CD4-positive, alpha-beta memory T cell (primary cell): Measurements from ENCODE around the gene NSMCE3. TPM values are rescaled to one million over a fixed set of nuclear protein-coding genes. Genes with fewer than 3 reads are reported as not detected.

Experiments
- CTCF ChIA-PET: fragments of 350-600 bp; sonication (Branson Sonifier 250); formaldehyde crosslinking; loops from one replicate; lab custom pipeline; 2021; ENCODE audit warnings: inconsistent platforms; ENCODE audit not compliant: partially characterized antibody; lab: Charles Lee
- POLR2A ChIA-PET: fragments of 350-600 bp; sonication (Branson Sonifier 250); formaldehyde crosslinking; loops from one replicate; lab custom pipeline; 2021; ENCODE audit not compliant: partially characterized antibody; lab: Charles Lee
- DNase-seq, 5 donors: peaks; one replicate each; pipeline versions ENCODE4 v3.0.0 to v3.0.0-alpha.2; 2020 to 2022; ENCODE audit warnings: mixed read lengths in 1 of 5
- H3K27ac ChIP-seq: one replicate; pipeline ENCODE4 v1.7.0; 2013; ENCODE audit warnings: low read depth, low read length
- H3K27me3 ChIP-seq: 2 replicates; pipeline ENCODE4 v1.7.0; 2013; ENCODE audit warnings: mild to moderate bottlenecking, low read length, moderate library complexity; ENCODE audit not compliant: insufficient read depth
- H3K36me3 ChIP-seq: 2 replicates; pipeline ENCODE4 v1.7.0; 2013; ENCODE audit warnings: mild to moderate bottlenecking, low read length, moderate library complexity; ENCODE audit not compliant: insufficient read depth
- H3K4me1 ChIP-seq: 2 replicates; pipeline ENCODE4 v1.7.0; 2013; ENCODE audit warnings: mild to moderate bottlenecking, low read length, moderate library complexity; ENCODE audit not compliant: insufficient read depth
- H3K4me3 ChIP-seq, 2 donors: one replicate each; pipeline ENCODE4 v1.7.0; 2013; ENCODE audit warnings: low read length in 2 of 2, mild to moderate bottlenecking in 1 of 2
- H3K9me3 ChIP-seq, 2 donors: one replicate each; pipeline ENCODE4 v1.7.0; 2013; ENCODE audit warnings: low read length in 2 of 2, control low read depth in 1 of 2; ENCODE audit not compliant: control insufficient read depth in 1 of 2
- H3K27ac Mint-ChIP-seq, 7 donors: one replicate each; pipeline ENCODE4 v1.8.0; 2020 to 2021; ENCODE audit warnings: mixed read lengths in 7 of 7, mild to moderate bottlenecking in 6 of 7, inconsistent platforms in 3 of 7, moderate library complexity in 3 of 7
- H3K27me3 Mint-ChIP-seq, 2 donors: one replicate each; pipeline ENCODE4 v1.8.0; 2020 to 2021; ENCODE audit warnings: mixed read lengths in 2 of 2
- H3K36me3 Mint-ChIP-seq, 2 donors: one replicate each; pipeline ENCODE4 v1.8.0; 2020 to 2021; ENCODE audit warnings: mixed read lengths in 2 of 2, inconsistent platforms in 1 of 2, mild to moderate bottlenecking in 1 of 2
- H3K4me1 Mint-ChIP-seq, 4 donors: one replicate each; pipeline ENCODE4 v1.8.0; 2020 to 2021; ENCODE audit warnings: mixed read lengths in 4 of 4, mild to moderate bottlenecking in 1 of 4
- H3K4me3 Mint-ChIP-seq, 8 donors: one replicate each; pipeline ENCODE4 v1.8.0; 2020 to 2021; ENCODE audit warnings: mixed read lengths in 8 of 8, mild to moderate bottlenecking in 7 of 8, moderate library complexity in 6 of 8, inconsistent platforms in 3 of 8
- H3K9me3 Mint-ChIP-seq, 8 donors: one replicate each; pipeline ENCODE4 v1.8.0; 2020 to 2021; ENCODE audit warnings: mixed read lengths in 8 of 8, mild to moderate bottlenecking in 5 of 8, inconsistent platforms in 3 of 8, moderate library complexity in 1 of 8
- intact Hi-C: fragments of 100-400 bp; cut with micrococcal nuclease; formaldehyde crosslinking; loops from one replicate; pipeline ENCODE4 v1.15.1; 2023
- polyA plus RNA-seq, 2 donors: library from polyadenylated mRNA; unstranded; fragments of 300-500 nt; fragmentation: Illumina TruSeq; gene quantifications; one replicate each; pipeline ENCODE4 v1.2.3, GENCODE V29; 2021
- total RNA-seq, 2 experiments: library from RNA; stranded (reverse); gene quantifications; one replicate each; pipeline ENCODE4 v1.2.3, GENCODE V29; 2021

The NSMCE3 gene
- total RNA-seq, result 10 to 100 TPM; 18.2 to 18.9 TPM
- 10 to 100 TPM; 26.9 to 36.8 TPM for polyA plus RNA-seq

DNA sequence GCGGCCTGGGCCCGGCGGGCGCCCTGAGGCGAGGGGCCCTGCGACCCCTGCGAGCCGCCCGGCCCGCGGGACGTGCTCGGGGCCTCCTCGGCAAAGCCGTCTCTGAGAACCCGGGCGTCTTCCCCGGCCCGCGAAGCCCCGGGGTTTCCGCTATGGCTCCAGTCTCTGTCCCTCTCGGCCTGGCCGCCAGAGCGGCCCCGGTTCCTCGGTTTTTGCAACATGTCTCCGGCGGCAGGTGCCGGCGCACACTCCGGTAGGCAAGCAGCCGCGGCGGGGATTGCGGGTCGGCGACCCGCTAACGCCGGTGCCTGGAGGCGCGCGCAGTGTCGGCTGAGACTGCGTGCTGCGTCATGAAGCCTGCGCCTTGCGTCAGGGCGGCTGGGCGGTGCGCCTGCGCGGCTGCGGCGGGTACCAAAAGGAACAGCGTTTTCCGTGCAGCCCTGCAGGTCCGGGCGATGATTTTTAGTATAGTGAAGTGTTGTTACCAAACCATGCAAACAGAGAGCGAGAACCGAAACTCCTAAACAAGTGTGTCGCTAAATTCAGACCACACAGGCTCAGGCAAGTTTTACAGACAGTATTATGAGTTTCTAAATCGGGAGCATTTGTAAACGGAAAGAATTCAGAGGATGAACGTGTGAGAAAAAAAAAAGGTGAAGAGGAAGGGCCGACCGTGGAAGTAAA lies at the start of gene NSMCE3:
NSMCE3 (minus strand) TSS at position 338 of the 684 bp plus-strand sequence; CDS start at position 221, 117 bp downstream.
- CTCF ChIA-PET, result no interaction called here
- Mint-ChIP-seq H3K4me1 (peaks cover 32 to 58% (median 44%) of the 10 kb centered on the region in 4 donors), H3K27me3 (no peaks in the 10 kb centered on the region), H3K36me3 (peaks cover 0 to 17% of the 10 kb centered on the region in 2 donors), H3K27ac (peak within 1 kb of the TSS; percentile 98 to 100 (median 100)), H3K4me3 (peak within 1 kb of the TSS; percentile 97 to 99 (median 98)), H3K9me3 (no peaks in the 10 kb centered on the region)
- Histone ChIP-seq H3K36me3 (no peaks in the 10 kb centered on the region), H3K4me3 (peak within 1 kb of the TSS; percentile 61 to 99), H3K27me3 (no peaks in the 10 kb centered on the region), H3K4me1 (peaks cover 45% of the 10 kb centered on the region), H3K9me3 (no peaks in the 10 kb centered on the region), H3K27ac (peak within 1 kb of the TSS; percentile 93)
- DNase-seq, result peak; percentile 90 to 93 (median 92)
- POLR2A ChIA-PET, result interaction anchor here (0.9 to 1.7 kb wide), 5 partner anchors 11 to 80 kb away, joined by 3 read pairs; no protein-coding TSS in a partner anchor
- intact Hi-C loops, result no loop called here

DNA sequence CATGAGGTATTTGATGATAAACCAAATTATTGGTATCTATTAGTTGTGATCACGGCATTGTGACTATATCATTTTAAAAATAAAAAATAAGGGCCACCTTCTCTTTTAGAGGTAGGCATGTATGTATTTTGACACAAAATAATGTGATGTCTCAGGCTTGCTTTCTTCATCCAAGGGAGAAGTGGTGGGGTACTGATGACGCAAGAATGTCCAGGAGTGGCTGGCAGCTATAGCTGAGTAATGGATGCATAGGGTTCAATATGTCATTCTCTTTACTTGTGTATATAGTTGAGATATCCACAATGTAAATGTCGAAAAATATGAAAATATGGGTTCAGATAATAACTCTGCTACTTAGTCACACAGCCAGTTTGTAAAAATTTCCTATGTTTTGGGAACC lies 46.8 kb upstream of the NSMCE3 start:
- Histone ChIP-seq H3K4me1 (no peaks in the 10 kb centered on the region), H3K4me3 (no peak overlapping the region), H3K9me3 (no peaks in the 10 kb centered on the region), H3K27ac (no peak overlapping the region), H3K27me3 (no peaks in the 10 kb centered on the region), H3K36me3 (no peaks in the 10 kb centered on the region)
- ChIA-PET CTCF (no interaction called here), POLR2A (interaction anchor here (0.6 kb wide), 1 partner anchor 47 kb away, joined by 3 read pairs; the partner anchor contains the start of gene NSMCE3)
- intact Hi-C loops, result no loop called here
- Mint-ChIP-seq H3K27me3 (peaks cover 7 to 9% of the 10 kb centered on the region in 2 donors), H3K4me1 (no peaks in the 10 kb centered on the region), H3K27ac (no peak overlapping the region), H3K36me3 (no peaks in the 10 kb centered on the region), H3K4me3 (no peak overlapping the region), H3K9me3 (peaks cover 0 to 16% (median 10%) of the 10 kb centered on the region in 8 donors)
- no peak for DNase-seq

DNA sequence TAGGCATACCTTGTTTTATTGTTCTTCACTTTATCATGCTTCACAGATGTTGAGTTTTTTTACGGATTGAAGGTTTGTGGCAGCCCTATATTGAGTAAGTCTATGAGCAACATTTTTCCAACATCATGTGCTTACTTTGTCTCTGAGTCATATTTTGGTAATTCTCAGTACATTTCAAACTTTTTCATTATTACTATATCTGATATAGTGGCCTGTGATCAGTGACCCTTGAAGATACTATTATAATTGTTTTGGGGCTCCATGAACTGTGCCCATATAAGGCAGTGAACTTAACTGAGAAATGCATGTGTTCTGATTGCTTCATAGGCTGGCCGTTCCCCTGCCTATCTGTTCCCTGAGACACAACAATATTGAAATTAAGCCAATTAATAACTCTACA lies 42.8 kb upstream of the NSMCE3 start:
- intact Hi-C loops, result no loop called here
- Histone ChIP-seq H3K36me3 (no peaks in the 10 kb centered on the region), H3K4me3 (no peak overlapping the region), H3K27ac (no peak overlapping the region), H3K9me3 (no peaks in the 10 kb centered on the region), H3K27me3 (no peaks in the 10 kb centered on the region), H3K4me1 (no peaks in the 10 kb centered on the region)
- ChIA-PET POLR2A (no interaction called here), CTCF (no interaction called here)
- no peak for DNase-seq
- Mint-ChIP-seq H3K27me3 (peaks cover 3 to 7% of the 10 kb centered on the region in 2 donors), H3K27ac (no peak overlapping the region), H3K4me1 (no peaks in the 10 kb centered on the region), H3K9me3 (no peaks in the 10 kb centered on the region), H3K36me3 (no peaks in the 10 kb centered on the region), H3K4me3 (no peak overlapping the region)

DNA sequence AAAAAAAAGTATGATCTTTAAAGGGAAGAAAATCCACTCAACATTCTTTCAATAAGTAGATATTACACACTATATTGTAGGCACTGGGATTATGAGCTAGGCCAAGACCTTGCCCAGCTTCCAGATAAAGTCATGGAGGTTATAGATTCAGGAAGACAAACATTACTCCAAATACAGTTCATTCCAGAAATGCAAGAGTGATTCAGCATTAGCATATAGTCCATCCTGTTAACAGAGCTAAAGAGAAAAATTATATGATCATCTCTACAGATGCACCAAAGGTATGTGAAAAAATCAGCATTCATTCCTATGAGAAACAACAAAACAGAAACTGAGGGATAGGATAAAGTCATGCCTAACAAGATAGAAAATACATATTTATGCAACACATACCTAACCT lies 42.1 kb upstream of the NSMCE3 start:
- Mint-ChIP-seq H3K27me3 (peaks cover 3 to 7% of the 10 kb centered on the region in 2 donors), H3K9me3 (no peaks in the 10 kb centered on the region), H3K27ac (no peak overlapping the region), H3K4me3 (no peak overlapping the region), H3K4me1 (no peaks in the 10 kb centered on the region), H3K36me3 (no peaks in the 10 kb centered on the region)
- DNase-seq, result no peak
- Histone ChIP-seq H3K27ac (no peak overlapping the region), H3K4me3 (no peak overlapping the region), H3K36me3 (no peaks in the 10 kb centered on the region), H3K27me3 (no peaks in the 10 kb centered on the region), H3K4me1 (no peaks in the 10 kb centered on the region), H3K9me3 (no peaks in the 10 kb centered on the region)
- intact Hi-C loops, result no loop called here
- CTCF ChIA-PET, result no interaction called here
- POLR2A ChIA-PET, result no interaction called here

DNA sequence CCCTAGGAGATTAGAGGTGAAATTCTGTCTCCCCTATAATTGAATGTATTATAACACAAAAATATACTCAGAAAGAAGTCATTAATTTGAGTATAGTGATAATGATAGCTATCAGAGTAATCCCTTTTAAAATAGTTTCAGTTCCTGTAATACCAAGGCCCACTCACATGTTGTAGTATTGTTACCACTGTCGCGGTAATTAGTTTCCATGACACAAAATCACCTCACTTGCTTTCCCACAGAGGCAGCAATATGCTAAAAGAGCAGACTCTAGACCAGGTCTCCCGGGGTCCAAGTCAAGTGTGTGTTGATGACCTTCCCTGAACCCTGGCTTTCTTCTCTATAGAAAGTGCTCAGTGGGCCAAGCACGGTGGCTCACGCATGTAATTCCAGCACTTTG lies 39.5 kb upstream of the NSMCE3 start:
- Histone ChIP-seq H3K27ac (no peak overlapping the region), H3K27me3 (peaks cover 3% of the 10 kb centered on the region), H3K4me3 (no peak overlapping the region), H3K9me3 (no peaks in the 10 kb centered on the region), H3K36me3 (no peaks in the 10 kb centered on the region), H3K4me1 (no peaks in the 10 kb centered on the region)
- H3K4me3 Mint-ChIP-seq, result no peak overlapping the region
- H3K27ac Mint-ChIP-seq, result no peak overlapping the region
- no peaks in the 10 kb centered on the region for H3K4me1 Mint-ChIP-seq
- H3K9me3 Mint-ChIP-seq, result no peaks in the 10 kb centered on the region
- ChIA-PET CTCF (no interaction called here), POLR2A (no interaction called here)
- no peak for DNase-seq
- peaks cover 10 to 17% of the 10 kb centered on the region in 2 donors for H3K27me3 Mint-ChIP-seq
- no peaks in the 10 kb centered on the region for H3K36me3 Mint-ChIP-seq
- intact Hi-C loops, result no loop called here

DNA sequence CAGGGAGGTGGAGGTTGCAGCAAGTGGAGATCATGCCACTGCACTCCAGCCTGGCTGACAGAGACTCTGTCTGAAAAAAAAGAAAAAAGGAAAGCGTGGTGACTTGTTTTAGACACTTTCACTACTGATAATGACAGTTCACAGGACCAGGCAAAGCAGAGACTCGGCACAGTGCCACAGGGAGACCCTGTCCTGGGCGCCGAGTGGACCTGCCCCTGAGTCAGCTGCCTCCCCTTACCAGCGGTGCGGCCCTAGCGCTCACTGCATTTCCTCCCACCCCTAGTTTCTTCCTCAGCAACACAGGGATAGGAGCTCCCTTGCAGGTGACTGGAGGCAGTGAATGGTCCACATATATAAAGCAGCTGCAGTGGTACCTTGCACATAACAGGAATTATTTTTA lies 38.7 kb upstream of the NSMCE3 start:
- H3K27ac Mint-ChIP-seq, result no peak overlapping the region
- Histone ChIP-seq H3K36me3 (no peaks in the 10 kb centered on the region), H3K4me3 (no peak overlapping the region), H3K4me1 (no peaks in the 10 kb centered on the region), H3K27ac (no peak overlapping the region), H3K9me3 (no peaks in the 10 kb centered on the region), H3K27me3 (peaks cover 3% of the 10 kb centered on the region)
- ChIA-PET CTCF (no interaction called here), POLR2A (no interaction called here)
- no peaks in the 10 kb centered on the region for H3K4me1 Mint-ChIP-seq
- H3K9me3 Mint-ChIP-seq, result no peaks in the 10 kb centered on the region
- no peak overlapping the region for H3K4me3 Mint-ChIP-seq
- intact Hi-C loops, result no loop called here
- H3K27me3 Mint-ChIP-seq, result peaks cover 10 to 14% of the 10 kb centered on the region in 2 donors
- no peaks in the 10 kb centered on the region for H3K36me3 Mint-ChIP-seq
- no peak for DNase-seq

DNA sequence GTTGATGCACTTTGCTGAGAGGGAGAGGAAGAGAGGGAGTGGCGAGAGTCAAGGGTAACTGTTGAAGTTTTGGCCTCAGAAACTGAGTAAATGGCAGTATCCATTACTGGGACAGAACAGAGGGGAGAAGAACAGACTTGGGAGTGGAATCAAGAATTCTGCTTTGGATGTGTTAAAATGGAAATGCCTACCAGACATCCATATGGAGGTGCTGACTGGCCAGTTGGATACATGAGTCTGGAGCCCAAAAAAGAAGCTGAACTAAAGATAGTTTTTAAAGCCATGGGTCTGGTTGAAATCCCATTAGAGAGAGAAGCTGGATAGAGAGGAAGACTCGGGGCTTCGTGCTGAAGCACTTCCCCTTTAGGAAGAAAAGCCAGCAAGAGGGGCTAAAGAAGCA lies 35.9 kb upstream of the NSMCE3 start:
- Histone ChIP-seq H3K27ac (no peak overlapping the region), H3K4me1 (no peaks in the 10 kb centered on the region), H3K9me3 (no peaks in the 10 kb centered on the region), H3K4me3 (no peak overlapping the region), H3K27me3 (peaks cover 6% of the 10 kb centered on the region), H3K36me3 (no peaks in the 10 kb centered on the region)
- ChIA-PET CTCF (no interaction called here), POLR2A (no interaction called here)
- Mint-ChIP-seq H3K36me3 (no peaks in the 10 kb centered on the region), H3K27ac (no peak overlapping the region), H3K9me3 (no peaks in the 10 kb centered on the region), H3K4me3 (no peak overlapping the region), H3K27me3 (peaks cover 7 to 14% of the 10 kb centered on the region in 2 donors), H3K4me1 (no peaks in the 10 kb centered on the region)
- no peak for DNase-seq
- intact Hi-C loops, result no loop called here
